Hindlimb muscle (tissue), 1 donor: ENCODE measurements around the gene HGD. TPM values are rescaled to one million over a fixed set of nuclear protein-coding genes. Genes with fewer than 3 reads are reported as not detected.
"Not testable (repeated sequence)": the region's sequence is repeated elsewhere in the genome, so short reads cannot be mapped to it uniquely, and the experiment has no call there.

Source experiments
- DNase-seq: peaks from one replicate; pipeline ENCODE4 v3.0.0-alpha.2; 2013
- polyA plus RNA-seq: library from polyadenylated mRNA; unstranded; fragments of 120-200 nt; gene quantifications from one replicate; pipeline ENCODE4 v1.2.1, GENCODE V29; 2013; ENCODE audit not compliant: insufficient read length

Gene HGD
- polyA plus RNA-seq, 1 donor, result 0.37 TPM

DNA sequence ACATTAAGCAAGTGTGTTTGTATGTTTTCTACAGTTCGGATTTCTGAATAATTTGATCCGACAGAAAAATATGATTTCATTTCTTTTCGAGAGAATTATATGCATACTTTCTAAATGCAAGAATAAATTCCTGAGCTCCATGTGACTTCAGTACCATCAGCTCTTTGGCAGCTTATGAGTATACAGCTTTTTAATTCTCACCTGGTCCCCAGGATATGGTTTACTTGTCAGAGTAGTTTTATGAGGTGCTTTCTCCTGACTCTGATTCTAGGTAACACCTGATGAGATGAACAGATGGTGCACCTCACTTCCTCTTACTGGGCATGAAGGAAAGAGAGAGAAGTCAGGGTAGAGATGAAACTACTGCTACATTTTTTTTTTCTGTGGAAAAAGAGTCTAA lies 3.1 kb downstream of the HGD start:
- no peak for DNase-seq

DNA sequence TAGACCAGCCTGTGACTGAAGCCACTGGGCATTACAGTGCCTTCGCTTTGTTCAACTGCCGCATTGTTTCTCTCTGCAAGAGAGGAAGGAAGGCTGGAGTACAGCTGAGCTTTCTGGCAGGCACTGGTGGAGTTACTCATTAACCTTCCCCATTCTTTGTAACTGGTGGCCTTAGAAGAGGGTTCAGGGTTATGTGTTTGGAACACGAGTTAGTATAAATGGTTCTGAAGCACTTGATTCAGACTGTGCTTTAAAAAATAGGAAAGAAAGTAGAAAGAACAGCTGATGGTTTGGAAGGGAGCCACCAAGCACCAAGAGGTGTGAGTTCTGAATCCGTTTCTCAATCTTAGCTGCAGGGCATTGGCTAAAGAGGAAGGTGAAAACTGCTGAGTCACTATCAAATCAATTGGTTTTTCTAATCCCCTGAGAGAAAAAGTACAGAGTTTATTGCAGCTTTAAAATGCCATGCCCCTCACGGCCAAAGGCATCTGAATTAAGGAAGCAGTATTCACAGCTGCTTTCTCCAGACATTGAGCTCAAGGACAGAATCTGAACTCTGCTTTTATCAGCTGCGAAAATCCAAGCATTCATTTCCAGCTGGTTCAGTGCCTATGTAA lies 3.6 kb downstream of the HGD start:
- DNase-seq, result peak; percentile 8

DNA sequence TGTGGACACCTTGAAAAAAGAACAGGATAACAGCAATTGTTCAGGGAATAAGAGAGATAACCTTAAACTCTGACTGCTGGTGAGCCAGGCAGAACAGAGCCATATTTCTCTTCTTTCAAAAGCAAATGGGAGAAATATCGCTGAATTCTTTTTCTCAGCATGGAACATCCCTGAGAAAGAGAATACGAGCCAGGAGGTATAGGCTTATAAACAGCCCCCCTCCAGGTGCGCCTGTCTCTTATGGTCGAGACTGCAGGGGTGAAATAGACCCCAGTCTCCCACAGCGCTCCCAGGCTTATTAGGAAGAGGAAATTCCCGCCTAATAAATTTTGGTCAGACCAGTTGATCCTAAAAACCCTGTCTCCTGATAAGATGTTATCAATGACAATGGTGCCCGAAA lies 4.8 kb downstream of the HGD start:
- not testable (repeated sequence) for DNase-seq

DNA sequence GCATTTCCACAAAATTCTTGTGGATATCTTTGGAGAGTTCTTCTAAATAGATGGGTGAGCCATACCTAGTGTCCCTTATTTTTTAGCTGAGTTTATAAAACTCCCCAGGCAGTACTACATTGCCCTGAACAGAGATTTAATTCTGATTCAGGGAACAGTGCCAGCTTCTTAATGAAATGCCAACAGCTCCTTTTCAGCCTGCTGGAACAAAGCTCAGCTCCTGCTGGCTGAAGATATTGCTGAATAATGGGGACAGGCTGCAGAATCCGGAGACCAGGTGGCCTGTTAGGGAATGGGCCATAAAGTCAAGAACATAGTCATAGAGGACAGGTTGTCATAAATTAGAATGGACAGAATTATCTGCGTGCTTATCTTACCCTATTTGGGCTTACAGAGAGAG lies 8.9 kb downstream of the HGD start:
- DNase-seq, result no peak

DNA sequence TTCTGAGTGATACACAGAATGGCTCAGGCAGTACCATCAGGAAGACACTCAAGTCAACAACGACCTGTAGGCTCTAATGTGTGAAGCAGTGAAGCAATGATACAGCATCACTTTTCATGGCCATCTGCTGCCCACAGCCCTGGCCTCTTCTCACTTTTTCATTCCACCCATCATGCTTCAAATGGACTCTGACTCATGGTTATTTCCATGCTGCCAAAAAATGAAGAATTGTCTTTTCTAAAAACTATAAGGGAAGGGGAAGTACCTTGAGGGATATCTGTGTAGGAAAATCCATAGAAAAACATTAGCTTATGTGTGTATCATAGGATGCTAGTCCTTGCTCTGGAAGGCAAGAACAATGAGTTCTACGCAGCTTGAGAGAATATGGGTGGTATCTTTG lies 11.5 kb downstream of the HGD start:
- DNase-seq, result no peak

DNA sequence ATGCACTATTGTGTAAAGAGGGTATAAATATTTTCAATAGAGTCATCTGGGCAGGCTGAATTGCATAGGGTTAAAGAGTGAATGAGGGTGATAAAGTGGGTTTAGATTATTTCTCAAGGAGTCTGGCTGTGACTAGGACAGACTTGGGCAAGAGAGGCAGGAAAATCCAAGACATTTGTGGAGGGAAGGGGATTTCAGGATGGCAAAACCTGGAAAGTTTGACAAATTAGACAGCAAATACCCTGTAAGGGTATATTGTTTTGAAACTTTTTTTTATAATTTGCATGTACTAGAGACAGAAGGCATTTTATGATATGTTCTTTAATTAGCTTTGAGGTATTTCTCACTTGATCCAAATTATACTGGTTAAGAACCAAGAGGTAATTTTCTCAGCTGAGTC lies 17.1 kb downstream of the HGD start:
- DNase-seq, result no peak

DNA sequence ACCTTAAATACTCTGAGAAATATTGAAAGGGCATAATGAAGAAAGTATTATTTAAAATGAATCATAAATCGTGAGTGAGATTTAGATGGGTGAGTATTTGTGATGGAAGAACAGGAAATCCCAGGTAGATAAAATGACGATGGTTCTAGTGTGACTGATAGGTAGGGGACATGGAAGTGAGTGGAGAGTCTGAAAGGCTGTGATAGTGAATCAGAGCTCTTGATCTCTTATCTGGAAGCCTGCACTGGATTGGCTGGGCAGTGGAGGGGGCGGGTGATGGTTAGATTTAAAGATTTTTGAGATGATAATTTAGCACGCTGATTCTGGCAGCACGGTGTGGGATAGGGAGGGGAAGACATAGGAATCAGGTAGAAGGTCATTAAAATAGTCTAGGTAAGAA lies 20.1 kb downstream of the HGD start:
- DNase-seq, result no peak

DNA sequence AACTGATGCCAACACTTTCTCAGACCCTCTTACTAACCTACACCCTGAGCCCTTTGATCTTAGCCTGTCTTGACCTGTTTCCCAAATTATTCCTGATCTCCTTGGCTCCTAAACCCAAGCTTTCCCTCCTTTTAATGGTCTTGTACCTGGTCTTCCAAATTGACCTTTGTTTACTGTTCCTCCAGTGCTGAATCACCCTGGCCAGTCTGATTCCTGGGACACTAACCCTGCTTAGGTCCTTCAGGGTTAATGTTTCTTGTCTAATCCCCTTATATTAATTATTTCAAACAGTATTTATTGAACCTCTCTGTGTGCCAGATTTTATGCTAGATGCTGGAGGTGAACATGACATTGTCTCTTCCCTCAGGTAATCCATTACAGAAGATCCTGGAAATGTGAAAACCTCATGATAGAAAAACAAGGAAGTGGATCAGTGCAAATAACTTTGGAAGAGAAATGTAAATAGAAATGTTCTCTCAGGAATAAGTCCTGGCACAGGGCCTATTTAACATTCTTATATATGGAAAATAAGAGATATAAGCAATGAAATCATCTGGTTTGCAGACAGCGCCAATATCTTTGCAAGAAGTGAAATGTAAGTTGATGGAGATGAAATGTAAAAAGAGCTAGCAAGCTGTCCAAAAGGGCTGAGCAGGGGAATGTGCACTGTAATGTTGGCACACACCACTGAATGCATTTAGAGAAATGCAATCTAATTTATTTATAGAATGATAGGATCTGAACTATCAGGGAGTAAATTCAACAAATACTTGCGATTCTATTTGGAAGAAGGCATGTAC lies 20.7 kb downstream of the HGD start:
- DNase-seq, result peak; percentile 18

DNA sequence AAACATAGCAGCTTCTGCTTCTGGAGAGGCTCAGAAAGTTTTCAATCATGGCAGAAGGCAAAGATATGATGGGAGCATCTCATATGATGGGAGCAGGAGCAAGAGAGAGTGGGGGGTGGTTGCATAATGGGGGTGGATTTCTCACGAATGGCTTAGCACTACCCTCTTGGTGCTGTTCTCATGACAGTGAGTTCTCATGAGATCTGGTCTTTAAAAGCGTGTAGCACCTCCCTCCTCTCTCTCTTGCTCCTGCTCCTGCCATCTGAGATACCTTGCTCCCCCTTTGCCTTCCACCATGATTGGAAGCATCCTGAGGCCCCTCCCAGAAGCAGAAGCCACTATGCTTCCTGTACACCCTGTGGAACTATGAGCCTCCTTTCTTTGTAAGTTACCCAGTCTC lies 22.2 kb downstream of the HGD start:
- DNase-seq, result no peak

DNA sequence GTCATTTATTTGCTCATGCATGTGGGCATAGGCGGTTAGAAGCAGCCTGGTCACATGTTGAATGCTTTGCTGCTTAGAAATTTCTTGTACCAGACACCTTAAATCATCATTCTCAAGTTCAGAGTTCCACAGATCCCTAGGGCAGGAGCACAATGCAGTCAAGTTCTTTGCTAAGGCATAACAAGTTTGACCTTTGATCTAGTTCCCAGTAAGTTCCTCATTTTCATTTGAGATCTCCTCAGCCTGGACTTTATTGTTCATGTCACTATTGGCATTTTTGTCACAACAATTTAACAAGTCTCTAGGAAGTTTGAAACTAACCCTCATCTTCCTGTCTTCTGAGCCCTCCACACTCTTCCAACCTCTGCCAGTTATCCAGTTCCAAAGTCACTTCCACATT lies 22.8 kb downstream of the HGD start:
- no peak for DNase-seq

DNA sequence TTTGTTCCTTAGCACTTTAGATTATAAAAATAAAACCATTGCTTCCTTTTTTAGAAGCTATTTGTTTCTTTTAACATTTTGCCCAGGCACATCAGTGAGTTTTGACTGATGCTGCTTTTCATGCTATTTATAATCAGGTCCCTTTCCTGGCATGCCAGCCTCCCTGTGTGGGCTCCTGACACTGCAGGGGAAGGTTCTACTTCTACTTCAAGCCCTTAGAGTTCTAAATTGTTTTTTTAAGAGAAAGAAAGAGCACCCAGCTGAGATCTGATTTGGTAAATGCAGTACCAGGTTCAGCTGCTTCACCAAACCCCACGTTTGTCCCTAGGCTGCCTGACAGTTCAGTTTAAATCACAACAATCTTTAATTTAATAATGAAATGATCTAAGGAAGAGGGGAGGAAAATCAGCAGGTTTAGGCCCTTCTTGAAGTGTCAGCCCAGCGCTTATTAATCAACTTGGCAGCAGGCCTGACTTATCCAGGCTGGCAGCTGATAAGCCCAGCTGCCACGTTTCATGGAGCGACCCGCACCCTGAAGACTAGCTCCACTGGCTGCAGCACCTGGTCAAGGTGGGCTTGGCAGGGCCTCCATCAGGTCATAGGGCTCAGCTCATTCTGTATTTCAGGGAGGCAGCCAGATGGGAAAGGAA lies 29.0 kb downstream of the HGD start:
- no peak for DNase-seq

DNA sequence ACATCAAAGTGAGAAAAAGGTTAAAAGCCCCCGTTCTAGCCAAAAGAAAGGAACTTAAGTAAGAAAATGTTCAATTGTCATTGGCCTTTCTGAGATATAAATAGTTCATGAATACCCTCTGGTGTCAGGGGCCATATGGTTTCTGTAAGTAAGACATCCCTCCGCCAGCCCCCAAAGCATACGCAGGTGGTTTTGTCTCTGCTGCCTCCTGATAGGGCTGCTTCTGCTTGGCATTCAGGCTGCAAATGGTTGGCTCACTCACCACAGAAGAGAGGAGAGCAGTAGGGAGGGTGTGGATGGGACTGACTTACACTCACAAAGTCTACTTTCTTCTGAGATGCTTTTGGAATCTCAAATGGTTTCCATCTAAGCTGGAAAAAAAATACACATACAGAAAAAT lies 29.8 kb downstream of the HGD start:
- DNase-seq, result no peak

DNA sequence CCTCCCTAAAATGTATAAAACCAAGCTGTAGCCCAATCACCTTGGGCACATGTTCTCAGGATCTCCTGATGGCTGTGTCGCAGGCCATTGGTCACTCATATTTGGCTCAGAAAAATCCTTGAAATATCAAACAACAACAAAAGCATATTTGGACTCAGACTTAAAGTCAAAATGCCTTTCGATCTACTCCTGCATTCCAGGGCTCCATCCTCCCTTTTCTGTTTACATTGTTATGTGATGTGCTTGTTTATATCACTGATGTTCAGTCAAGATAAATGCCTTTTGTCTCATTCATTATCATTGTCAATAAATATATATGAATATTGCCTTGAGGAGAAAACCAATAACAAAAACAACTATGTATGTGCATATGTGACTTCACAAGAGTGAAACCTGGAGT lies 31.7 kb downstream of the HGD start:
- no peak for DNase-seq

DNA sequence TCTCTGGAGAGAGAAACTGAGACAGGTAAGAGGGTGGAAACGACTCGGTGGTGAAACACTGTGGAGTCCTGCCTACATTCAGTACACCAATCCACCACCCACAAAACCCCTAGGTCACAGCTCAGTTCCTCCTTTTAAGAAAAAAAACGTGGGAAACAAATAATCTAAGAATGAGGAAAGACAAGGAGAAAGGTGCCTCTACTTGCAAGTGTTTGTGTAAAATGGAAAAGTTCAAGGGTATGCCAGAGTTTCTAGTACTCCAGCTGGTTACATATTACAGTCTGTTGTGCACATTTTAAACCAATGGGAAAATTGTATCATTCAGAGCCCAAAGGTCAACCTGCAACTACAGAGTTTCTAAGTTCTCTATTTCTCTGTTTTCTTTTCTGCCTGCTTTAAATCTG lies 32.2 kb downstream of the HGD start:
- no peak for DNase-seq

DNA sequence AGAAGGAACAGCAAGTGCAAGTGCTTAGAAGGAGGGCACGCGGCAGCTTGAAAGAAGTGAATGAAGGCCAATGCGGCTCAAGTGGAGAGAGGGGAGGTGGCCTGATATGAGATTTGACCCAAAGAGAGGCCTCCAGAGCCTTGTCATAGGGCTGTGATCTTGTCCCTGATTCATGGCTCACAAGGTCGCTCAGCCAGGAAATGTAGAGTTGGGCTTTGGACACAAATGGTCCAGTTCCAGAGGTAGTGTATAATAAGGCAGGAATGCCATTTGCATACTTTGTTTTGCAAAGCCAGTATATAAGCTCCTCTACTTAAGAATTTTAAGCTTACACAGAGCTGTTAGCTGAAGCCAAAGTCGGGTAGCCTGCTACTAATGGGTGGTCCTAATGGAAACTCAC lies 33.7 kb downstream of the HGD start:
- no peak for DNase-seq

DNA sequence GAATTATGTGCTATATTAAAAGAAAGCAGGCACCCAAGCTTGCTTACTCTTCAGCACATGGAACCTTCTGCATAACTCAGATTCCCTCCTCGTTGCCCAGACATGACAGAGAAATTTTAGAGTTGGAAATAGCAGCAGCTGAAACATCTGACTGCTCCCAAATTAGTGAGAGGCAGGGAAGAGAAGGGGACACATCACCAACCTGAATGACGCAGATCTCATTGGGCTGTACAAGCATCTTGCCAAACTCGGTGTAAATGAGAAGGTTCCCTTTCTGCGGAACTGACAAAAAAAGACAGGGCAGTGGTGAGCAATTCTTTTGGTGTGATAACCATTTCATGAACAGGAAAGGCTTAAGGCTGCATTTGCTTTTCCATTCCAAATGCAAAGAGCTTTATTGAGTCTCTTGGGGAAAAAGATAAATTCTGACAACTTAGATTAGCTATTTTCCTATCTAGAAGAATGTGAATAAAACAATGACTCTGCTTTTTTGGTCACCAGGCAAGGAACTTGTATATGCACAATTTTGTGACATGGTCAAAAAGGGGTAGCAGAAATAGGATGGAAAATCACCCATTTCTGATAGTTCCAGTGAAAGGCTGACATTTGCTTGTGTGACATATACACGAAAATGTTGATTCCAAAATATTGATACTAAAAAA lies 35.1 kb downstream of the HGD start:
- DNase-seq, result no peak

DNA sequence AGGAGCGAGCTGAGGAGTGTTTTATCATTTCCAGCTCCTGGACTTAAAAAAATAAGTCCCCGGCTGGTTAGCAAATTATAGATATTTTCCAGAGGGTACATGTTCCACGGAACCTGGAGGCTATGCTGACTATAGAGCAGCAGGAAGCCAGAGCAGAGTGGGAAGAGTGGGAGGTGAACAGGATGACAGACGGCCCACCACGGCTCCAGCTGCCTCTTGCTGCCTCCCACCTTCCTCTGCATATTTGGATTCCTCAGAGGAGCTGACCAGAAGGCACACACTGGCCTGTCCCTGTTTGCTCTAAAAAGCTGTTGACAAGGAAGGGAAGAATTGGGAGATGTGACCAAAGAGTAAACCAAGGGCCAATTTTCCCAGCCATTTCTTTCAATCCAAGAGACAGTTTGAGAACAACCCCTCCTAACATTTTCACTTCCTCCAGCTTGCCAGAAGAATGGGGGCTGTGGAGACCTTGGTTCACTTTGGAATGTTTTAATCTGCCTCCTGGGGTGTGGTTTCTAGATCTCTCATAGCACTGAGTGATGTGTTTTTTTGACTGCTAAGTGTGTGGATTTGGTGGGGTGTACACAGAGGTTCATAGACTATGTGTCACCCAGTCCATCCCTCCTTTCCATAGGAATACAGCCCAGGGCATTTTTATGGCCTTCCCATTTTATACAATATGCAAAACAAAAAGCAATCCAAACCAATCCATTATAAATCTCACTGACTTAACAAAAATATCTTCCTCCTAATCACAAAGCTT lies 36.8 kb downstream of the HGD start:
- DNase-seq, result no peak

DNA sequence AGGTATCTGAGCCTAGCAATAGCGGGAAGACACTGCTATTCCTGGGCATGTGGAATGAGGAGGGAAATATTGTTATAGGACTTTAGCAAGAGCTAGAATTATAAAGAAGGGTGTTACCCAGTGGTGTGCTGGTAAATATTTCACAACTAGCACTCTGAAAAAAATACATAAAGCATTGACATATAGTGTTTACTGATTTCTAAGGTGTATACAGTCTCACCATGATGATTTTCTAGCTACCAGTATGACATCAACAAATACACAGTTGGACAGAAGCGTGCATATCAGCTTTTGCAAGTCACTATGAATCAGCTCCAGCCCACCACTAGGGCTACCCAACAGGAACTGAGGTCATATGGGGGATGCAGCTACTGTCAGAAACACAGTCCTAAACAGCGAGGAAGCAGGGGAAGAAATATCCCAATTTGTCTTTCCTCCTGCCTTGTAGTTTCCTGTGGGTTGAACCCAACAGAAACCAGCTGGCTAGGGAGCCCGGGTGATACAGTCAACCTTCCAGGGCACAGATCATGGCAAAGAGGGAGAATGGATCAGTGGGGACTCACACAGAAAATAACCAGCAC lies 39.6 kb downstream of the HGD start:
- DNase-seq, result no peak

DNA sequence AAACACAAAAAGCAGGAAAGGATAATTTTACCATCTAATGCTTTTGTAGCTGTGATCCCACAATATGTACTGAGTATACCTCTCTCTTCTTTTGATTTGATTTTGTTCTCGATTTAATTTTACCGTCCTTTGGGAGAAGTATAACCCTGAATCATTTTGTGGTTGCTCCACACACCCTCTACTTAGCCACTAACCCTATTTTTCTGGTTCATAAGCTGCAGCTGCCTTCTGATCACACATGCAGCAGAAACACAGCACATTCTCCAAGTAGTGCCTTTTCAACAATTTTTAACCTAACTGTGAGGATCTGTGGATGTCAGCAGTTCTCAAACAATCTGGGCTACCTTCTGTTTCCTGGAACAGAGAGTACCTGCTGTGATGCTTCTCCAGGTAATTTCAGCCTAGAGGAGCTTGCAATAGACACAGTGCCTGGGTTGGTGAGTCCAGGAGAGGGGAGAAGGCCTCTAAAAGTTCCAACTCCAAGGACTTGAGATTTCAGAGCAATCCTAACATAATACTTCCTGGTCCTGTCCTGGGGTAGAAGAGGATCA lies 40.3 kb downstream of the HGD start:
- no peak for DNase-seq

DNA sequence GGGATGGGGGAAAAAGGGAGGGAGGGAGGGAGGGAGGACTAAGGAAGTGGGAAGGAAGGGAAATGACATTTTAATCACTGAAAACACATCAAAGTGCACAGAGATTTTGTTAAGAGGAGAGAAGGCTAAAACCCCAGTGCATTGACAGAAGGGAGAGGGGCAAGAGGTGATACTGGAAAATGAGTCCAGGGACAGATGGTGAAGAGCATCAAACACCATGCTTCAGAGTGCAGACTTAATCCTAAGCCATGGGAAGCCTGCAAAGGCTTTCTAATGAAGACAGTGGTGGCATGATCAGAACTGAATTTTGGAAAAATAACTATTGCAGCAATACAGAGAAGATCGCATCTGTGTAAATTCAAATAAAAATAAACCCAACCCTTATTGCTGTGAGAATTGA lies 41.8 kb downstream of the HGD start:
- DNase-seq, result no peak

DNA sequence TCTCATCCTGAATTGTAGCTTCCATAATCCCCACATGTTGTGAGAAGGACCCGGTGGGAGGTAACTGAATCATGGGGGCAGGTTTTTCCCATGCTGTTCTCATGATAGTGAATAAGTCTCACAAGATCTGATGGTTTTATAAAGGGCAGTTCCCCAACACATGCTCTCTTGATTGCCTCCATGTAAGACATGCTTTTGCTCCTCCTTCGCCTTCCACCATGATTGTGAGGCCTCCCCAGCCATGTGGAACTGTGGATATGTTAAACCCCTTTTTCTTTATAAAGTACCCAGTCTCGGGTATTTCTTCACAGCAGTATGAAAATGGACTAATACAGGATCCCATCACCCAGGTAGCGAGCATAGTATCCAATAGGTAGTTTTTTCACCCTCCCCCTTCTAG lies 43.2 kb downstream of the HGD start:
- not testable (repeated sequence) for DNase-seq
